GM12878 (cell line): ENCODE results near the gene COL11A1.

Experiments used
- FOXK2 ChIP-seq: fragments of 450-650 bp; IDR thresholded peaks from 2 replicates; pipeline ENCODE4 v1.6.1; 2017; ENCODE audit warnings: mild to moderate bottlenecking, moderate library complexity
- NFYB ChIP-seq: IDR thresholded peaks from 2 replicates; pipeline ENCODE4 v1.6.1; 2011; ENCODE audit warnings: low read depth, mild to moderate bottlenecking, low read length, improper control_type of control experiment, moderate library complexity; ENCODE audit not compliant: insufficient read depth

DNA sequence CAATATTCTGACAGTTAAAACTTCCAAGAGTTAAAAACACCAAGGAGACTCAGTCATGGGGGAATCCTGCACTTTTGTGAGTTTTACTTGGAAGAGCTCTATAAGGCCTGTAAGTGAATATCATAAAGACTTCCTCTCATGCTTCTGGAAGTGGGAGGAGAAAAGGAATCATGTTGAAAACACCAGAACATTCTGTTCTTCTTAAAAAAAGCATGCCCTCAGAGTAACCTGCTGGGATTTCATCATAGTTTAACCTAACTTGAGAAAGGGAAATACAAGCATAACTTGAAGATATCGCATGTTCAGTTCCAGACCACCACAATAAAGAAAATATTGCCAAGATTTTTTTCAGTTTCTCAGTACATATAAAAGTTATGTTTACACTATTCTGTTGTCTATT lies 51.9 kb downstream of the COL11A1 start:
- TF ChIP-seq NFYB (no peak), FOXK2 (no peak)
